ENCODE measurements around the gene CACNA1C.

CACNA1C gene

DNA sequence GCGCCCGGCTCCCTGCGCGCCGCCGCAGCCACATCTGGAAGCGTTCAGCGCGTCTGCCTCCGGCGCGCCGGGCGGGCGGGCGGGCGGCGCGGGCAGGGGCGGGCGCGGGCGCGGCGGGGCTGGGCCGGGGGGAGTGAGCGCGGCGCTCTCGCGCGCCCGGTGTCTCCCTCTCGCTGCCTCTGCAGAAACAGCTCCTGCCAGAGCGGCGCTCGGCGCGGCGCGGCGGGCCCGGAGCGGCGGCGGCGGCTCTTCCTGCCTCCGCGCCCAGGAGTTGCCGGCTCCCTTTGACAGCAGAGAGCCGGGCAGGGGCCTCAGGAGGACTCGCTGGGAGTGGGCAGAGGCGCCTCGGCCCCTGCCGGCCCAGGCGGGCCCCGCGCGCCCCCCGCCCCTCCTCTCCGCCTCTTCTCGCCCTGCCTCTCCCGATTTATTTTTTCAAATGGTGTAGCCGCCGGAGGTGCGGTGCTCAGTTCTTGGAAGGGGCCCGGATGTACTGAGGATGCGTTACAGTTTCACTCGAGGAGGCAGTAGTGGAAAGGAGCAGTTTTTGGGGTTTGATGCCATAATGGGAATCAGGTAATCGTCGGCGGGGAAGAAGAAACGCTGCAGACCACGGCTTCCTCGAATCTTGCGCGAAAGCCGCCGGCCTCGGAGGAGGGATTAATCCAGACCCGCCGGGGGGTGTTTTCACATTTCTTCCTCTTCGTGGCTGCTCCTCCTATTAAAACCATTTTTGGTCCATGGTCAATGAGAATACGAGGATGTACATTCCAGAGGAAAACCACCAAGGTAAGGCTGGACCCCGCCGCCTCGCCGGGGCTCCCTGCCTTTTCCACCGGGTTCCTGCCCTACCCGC, at the start of gene CACNA1C:
Gene CACNA1C (plus strand): TSS at position 162 of the 853 bp plus-strand sequence. CDS start 576 bp downstream, at position 738.
- in situ Hi-C loops (cut with HindIII; ENCODE audit: low sequenced_read_pairs), result no loop called here

DNA sequence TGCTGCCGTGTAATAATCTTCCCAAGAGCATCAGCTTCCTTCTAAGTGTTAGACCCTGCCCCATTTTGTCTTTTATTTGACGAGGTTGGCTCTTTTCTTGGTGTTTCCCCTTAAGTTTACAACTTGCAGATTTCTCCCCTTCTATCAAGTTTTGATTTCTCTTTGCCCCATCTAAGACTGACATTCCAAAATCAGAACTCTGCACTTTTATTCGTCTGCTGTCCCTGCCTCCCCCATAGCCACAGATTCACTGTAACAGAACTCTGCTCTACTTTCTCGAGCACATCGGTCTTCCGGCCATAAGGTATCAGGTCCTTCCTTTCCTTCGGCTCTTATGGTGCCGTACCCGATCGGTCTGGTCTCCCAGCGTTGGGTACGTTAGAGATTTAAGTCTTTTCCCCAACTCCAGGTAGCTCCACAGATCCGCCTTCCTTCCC, 49.1 kb upstream of the CACNA1C start:
- in situ Hi-C loops (cut with HindIII; ENCODE audit: low sequenced_read_pairs), result no loop called here

DNA sequence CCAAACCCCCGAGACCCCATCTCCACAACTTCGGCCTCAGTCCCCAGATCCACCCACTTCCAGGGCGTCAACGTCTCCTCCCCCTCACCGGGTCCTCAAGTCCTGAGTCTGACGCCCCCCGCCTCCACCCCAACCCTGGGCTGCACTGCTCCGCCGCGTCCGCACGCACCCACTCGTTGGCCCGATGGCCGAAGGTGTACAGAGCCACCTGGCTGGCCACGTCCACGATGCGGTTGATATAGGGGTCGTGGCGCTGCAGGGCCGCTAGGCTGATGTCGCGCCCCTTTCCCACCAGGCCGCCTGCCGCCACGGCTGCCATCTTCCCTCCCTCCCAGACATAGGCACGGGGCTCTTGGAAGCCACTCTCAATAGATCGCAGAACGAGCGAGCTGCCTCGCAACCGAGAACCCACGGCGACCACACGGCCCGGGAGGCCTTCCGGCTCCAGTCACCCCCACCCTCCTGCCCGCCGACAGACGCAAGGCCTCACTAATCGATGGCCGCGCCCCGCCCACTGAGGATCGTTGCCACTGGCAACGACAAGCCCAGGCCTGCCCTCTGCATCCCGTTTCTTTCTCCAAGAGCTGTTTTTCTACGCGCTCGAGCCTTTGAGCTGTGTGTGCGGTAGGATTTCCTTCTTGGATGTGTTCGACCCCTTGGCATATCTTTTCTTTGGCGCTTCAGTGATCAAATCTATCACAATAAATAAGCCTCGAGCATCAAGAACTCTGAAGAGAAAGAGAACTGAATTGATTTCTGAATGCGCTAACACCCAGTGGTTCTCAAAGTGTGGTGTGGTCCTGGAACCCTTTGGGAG, 48.5 kb upstream of the CACNA1C start, which contains the start of gene DCP1B:
Gene DCP1B (minus strand): TSS at position 345 of the 817 bp plus-strand sequence. CDS start 26 bp downstream, at position 319.
- in situ Hi-C loops (cut with HindIII; ENCODE audit: low sequenced_read_pairs), result no loop called here

DNA sequence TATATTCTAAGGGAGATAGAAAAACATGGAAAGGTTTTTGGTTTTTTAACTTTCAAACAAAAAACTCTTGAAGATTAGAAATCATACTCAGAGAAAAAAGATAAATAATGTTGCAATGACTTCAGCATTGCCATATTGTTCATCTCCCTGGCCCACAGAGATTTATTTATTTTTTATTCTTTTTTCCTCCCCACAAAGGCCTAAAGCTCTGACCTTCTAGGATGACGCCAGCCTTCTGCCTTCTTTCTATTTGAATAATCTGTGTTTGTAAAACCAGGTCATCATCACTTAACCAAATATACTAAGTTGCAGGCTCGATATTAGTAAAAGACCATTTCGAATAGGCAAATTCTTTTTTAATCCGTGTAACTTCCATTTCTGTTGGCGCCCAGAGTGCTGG, 44.1 kb upstream of the CACNA1C start:
- in situ Hi-C loops (cut with HindIII; ENCODE audit: low sequenced_read_pairs), result no loop called here

DNA sequence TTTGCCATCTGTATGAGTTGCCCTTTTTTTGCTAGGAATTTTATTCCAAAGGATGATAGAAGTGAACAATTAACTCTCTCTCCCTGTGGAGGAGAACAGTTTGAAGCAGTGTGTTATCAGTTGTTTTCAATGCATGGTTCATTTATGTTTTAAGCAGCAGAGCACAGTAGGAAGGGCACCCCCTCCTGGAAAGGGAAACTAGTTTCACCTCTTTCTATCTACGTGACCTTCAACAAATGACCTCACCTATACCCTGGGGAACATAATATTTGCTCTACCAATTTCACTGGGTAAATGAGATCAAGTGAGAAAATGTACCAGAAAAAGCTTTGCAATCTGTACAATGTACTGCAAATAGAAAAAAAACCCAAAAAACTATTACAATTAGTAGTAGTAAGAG, 43.2 kb upstream of the CACNA1C start:
- in situ Hi-C loops (cut with HindIII; ENCODE audit: low sequenced_read_pairs), result no loop called here

DNA sequence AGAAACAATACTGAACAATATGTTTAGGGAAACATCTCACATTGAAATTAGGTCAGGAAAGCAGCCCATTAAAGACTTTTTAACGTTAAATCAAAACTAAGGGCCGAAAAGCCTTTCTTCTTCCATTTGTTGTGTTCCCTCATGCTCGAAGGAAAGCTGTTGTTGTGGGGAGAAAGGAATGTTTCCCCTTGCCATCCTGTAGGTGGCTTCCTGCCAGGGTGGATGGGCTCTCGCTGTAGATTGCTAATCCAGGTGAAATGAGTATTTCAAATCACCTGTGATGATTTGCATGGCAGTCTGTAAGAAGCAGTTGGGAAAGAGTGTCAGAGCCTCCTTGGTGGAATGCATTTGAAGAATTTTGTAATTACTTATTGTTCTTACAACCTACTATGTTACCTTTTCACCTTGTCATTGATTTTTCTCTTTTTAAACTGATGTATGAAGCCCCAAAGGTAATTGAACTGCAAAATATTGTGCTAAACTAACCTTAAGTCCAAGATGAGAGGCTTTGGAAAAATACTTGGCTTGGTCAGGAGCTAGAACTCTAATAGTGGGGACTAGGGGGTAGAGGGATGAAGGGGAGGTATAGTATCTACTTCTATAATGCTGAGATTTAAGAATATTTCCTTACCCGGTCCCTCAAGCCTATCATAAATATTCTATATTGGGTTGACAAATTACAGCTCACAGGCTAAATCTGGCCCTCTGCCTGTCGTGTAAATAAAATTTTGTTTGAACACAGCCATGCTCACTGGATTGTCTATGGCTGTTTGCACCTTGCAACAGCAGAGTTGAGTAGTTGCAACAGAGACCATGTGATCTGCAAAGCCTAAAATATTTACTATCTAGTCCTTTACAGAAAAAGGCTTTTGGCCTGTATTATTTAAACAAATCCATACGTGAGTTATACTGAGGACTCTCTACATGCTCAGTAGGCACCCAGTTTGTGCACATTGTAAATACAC, 40.9 kb upstream of the CACNA1C start:
- in situ Hi-C loops (cut with HindIII; ENCODE audit: low sequenced_read_pairs), result no loop called here

DNA sequence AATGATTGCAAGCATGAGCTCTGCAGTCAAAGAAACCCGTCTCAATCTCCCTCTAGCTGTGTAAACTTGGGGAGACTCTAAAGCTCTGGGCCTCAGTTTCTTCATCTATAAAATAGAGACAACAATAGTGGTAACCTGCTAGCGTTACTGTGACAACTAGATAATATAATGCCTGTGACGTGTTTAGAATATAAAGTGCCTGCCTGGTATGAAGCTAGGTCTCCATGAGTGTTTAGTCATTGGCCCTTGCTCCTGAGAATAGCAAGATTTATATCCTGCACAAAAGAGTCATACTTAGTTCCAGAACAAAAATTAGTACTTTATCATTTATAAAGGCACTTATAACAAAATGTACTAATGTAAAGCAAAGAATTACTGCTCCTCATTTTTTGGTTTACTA, 39.7 kb upstream of the CACNA1C start:
- in situ Hi-C loops (cut with HindIII; ENCODE audit: low sequenced_read_pairs), result no loop called here

DNA sequence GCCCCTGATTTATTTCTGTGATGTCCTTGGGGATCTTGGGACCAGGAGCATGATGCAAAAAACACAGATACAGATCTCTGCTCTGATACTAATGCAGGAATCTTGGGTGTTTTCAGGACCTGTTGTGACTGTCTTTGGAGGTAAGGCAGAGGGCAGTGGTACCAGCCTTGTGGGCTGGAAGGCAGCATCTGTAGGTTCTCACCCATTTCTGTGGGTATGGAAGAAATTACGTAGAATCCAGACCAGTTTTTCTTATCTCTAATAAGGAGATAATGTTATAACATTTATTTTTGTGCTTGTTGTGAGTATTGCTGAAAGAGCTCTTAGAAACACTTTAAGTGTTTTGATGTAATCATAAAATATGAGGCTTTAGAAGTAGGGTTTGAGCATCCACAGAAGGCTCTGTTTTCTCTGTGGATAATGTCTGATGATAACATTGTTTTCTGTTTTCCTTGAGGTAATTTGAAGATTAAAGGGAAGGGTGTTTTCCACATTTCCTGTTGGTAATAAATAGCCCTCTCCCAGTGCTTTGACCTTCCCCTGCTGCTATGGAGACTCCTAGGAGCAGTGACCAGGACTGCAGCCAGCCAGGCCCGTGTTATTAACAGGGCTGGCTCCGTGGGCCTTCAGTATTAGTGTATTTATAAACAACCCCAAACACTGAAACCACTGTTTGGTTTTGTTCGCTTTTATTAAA, 39.1 kb upstream of the CACNA1C start:
- in situ Hi-C loops (cut with HindIII; ENCODE audit: low sequenced_read_pairs), result no loop called here

DNA sequence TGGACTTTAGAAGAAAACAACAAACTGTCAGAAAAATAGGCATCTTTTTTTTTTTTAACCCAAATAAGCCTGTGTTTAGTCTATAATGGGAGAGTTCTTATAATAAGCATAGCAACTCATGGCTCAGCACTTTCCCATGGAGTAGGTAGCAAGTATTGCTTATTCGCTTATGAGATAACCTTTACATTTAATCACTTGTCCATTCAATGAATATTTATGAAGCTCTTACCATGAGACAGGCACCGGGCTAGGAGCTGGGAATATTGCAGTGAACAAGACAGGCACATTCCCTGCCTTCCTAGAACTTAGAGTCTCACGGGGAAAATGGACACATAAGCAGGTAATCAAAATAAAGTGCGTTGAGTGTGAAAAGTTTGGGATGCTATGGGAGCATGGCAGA, 38.6 kb upstream of the CACNA1C start:
- in situ Hi-C loops (cut with HindIII; ENCODE audit: low sequenced_read_pairs), result no loop called here

DNA sequence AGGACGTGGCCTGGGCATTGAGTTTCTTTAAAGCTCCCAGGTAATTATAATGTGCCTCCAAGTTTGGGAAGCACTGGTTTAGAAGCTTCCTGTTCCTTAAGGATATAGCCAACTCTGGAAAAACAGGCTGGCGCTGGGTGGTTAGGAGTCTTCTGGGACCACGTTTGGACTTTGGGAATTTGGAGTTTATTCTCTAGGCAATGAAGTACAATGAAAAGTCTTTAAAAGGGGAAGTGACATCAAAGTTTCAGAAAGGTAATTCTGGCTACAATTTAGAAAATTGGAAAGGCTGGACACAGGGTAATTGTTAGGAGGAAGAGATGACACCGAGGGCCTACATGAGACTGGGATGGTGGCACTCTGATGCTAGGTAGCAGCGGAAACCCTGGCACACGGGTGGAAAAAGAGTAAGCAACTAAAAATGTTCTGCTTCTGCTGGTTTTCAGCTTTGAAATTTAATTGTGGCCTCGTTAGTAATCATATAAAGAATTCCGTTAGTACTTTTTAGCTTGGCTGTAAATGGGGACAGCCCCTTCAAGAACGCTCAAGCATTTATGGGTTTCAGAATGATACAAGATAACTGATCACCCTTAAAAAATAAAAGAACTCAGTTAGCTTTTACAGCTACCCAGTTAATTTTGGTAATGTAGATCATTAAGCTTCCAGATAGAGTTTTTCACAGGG, 35.8 kb upstream of the CACNA1C start:
- in situ Hi-C loops (cut with HindIII; ENCODE audit: low sequenced_read_pairs), result no loop called here

DNA sequence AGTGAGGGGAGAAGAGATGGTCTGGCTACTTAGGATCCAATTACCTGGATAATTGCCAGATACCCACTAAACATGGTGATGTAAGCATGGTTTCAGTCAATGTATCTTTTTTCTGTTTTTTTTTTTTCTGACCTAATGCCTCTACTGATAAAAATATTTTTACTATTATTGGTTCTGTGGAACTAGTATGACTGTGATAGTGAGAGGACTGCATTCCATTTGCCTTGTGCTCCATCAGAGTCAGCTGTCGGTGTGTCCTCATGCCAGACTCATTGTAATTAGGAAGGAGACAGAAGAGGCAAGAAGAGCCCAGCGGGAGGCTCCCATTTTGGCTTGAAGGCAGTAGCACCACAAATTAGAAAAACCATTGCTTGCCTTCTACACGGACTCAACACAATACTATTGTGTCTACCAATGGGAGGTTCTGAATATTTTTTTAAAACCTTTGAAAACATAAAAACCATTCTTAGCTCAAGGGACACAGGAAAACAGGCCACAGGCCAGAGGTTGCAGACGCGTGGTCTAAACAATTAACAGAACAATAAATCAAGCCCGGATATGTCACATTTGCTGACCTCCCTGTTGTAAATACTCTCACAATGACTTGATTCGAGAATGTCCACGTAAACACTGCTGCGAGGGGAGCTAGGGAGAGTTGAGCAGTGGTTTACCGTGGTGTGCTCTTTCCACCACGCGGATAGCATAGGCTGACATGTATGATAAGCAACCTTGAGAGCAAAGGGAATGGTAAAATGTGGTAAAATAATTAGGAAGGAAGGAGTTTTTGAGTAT, 35.0 kb upstream of the CACNA1C start:
- in situ Hi-C loops (cut with HindIII; ENCODE audit: low sequenced_read_pairs), result no loop called here

DNA sequence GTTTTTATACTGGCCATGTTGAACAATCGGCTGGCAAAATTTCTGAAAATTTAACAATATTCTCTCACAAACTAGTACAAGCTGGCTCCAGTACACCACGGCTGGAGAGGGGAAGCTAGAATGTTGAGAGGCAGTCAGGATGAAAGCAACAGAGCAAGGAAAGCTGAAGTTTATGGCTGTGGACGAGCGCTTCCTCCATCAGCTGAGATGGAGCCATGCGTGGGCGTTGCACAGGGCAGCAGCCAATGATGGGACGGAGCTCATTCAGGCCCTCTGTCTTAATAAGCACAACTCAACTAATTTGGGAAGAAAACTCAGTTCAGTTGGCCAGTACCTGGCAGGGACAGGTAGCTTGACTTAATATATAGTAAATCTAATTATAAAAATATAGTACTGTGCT, 34.4 kb upstream of the CACNA1C start:
- in situ Hi-C loops (cut with HindIII; ENCODE audit: low sequenced_read_pairs), result no loop called here

DNA sequence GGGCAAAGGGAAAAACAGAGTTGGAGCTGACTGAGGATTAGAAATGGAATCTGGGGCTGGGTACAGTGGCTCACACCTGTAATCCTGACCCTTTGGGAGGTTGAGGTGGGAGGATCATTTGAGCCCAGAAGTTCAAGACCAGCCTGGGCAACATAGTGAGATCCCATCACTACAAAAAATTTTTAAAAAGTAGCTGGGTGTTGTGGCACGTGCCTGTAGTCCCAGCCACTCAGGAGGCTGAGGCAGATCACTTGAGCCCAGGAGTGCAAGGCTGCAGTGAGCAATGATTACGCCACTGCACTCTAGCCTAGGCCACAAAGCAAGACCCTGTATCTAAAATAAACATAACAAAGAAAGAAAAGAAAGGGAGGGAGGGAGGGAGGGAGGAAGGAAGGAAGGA, 33.7 kb upstream of the CACNA1C start:
- in situ Hi-C loops (cut with HindIII; ENCODE audit: low sequenced_read_pairs), result no loop called here

DNA sequence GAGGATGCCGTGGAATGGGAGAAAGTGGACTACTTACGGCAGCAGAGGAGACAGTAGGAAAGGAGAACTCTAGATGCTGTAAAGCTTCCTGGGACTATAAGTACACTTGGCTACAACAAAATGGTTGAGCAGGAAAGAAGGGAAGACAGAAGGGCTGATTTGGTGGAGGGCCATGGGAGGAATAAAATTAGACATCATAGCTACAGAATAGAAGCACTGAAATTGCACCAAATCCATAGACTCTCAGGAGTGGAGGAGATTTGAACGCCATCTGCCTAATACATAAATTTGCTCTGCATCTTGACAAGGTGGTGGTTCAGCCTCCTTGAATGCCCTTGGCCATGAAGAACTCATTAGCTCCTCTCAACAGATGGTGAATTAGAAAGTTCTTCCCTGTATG, 32.3 kb upstream of the CACNA1C start:
- in situ Hi-C loops (cut with HindIII; ENCODE audit: low sequenced_read_pairs), result no loop called here

DNA sequence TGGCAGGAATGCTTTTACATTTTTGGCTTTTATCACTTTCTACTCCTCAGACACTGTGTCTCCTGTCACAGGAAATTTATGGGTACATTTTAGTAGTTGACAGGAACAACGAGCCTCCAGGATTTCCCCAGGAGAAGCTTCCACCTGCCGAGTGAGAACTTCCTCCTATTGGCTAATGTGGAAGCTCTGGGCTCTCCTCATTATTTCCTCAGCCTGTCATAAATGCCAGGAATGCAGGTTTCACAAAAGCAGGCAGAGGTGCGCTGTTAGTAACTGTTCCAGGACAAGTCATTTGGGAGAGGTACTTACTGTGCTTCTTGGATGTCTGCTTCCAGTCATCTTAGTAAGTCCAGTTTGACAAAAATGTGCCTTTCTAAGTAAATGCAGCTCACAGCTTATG, 29.4 kb upstream of the CACNA1C start:
- in situ Hi-C loops (cut with HindIII; ENCODE audit: low sequenced_read_pairs), result no loop called here

DNA sequence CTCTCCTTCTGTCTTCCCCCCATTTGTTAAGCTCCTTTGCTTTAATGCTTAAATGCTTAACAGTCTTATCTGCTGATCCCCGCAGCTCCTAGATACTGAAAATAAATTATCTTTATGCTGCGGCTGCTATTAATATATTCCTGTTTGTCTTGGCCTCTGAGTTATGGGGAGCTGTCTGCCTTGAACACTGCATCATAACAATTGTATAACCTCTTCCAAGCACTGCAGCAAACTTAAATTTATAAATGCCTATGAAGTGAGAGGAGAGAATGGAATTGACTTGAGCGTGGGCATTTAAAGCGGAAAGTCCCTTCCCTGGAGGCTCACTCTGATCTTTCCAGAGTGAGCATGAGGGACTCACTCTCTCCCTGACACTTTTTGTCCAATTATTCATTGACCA, 25.4 kb upstream of the CACNA1C start:
- in situ Hi-C loops (cut with HindIII; ENCODE audit: low sequenced_read_pairs), result no loop called here

DNA sequence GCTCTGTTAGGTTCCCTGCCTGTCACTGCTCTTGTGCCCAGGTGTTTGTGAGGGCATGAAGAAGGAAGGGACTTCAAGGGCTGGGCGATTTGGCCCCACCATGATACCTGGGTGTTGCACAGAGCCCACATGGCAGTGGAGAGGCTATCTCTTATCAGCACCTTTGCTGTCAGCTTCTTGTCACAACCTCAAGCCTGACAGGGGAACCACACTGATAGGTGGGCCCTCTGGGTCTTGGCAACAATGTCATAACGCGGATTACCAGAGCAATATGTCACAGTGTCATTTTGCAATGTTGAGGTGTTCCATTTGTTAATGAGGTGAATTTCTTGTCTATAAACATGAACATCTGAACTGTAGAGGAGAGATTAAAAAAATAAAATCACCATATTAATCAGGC, 22.9 kb upstream of the CACNA1C start:
- in situ Hi-C loops (cut with HindIII; ENCODE audit: low sequenced_read_pairs), result no loop called here

DNA sequence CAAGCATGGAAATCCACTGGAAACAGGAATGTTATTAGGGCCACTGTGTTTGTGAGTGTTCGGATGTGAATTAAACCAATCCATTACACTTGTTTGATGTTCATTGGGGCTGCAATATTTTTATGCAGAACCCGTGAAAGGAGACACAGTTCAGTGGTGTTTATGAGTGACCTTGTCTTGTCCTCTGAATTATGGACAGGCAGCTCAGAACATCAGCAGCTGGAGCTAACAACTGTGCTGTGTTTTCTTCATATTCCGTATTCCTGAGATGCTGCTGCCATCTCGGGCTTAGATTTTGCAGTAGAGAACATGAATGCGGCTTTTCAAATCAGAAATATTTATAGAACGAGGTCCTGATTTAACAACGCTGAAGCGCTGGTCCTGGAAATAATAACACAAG, 20.3 kb upstream of the CACNA1C start:
- in situ Hi-C loops (cut with HindIII; ENCODE audit: low sequenced_read_pairs), result no loop called here
